GM19193 (cell line): Measurements from ENCODE around the gene ORMDL2.
A peak's percentile ranks its signal among the peaks of the same experiment; 100 is the strongest.

ENCODE experiments used
- POLR2A ChIP-seq: IDR thresholded peaks from 4 replicates; pipeline ENCODE4 v1.6.1; 2011; ENCODE audit not compliant: insufficient read depth, insufficient read length; ENCODE audit errors: extremely low read depth

Gene ORMDL2

GRCh38 chr12:55818140-55818728, 393 bp downstream of the ORMDL2 start:
- TF ChIP-seq POLR2A: no peak

- TF ChIP-seq POLR2A: no peak
These were observed 1.0 kb downstream of the ORMDL2 start for GRCh38 chr12:55818886-55819285.

GRCh38 chr12:55820679-55821078, 2.8 kb downstream of the ORMDL2 start:
- no peak for TF ChIP-seq POLR2A

GRCh38 chr12:55822228-55822627, 4.4 kb downstream of the ORMDL2 start:
- TF ChIP-seq POLR2A: no peak

- TF ChIP-seq POLR2A: no peak
These were observed 5.6 kb downstream of the ORMDL2 start for GRCh38 chr12:55823419-55823818.

GRCh38 chr12:55824726-55825125, 6.9 kb downstream of the ORMDL2 start:
- no peak for TF ChIP-seq POLR2A

GRCh38 chr12:55827806-55828205, 10.0 kb downstream of the ORMDL2 start:
- TF ChIP-seq POLR2A: peak; percentile 24

GRCh38 chr12:55828357-55828756, 10.5 kb downstream of the ORMDL2 start:
- no peak for TF ChIP-seq POLR2A

GRCh38 chr12:55829967-55830600, 12.2 kb downstream of the ORMDL2 start:
- TF ChIP-seq POLR2A: no peak

- TF ChIP-seq POLR2A: peak; percentile 38
These were observed 13.0 kb downstream of the ORMDL2 start for GRCh38 chr12:55830601-55831446.

GRCh38 chr12:55831447-55831815, 13.6 kb downstream of the ORMDL2 start:
- TF ChIP-seq POLR2A: no peak

- TF ChIP-seq POLR2A: no peak
These were observed 15.2 kb downstream of the ORMDL2 start for GRCh38 chr12:55833056-55833455.

- no peak for TF ChIP-seq POLR2A
These were observed 20.5 kb downstream of the ORMDL2 start for GRCh38 chr12:55838361-55838760.

- TF ChIP-seq POLR2A: no peak
These were observed 21.7 kb downstream of the ORMDL2 start for GRCh38 chr12:55839345-55840140.

- TF ChIP-seq POLR2A: no peak
These were observed 22.9 kb downstream of the ORMDL2 start for GRCh38 chr12:55840581-55841351.
